SK-N-SH treated with all-trans-retinoic acid at 6 μM for 48 hours (cell line): ENCODE results near the gene TRAF1.

Source experiments
- ATAC-seq: fragments of 200-7000 bp; cut with Tn5 transposase; 3 replicates; pipeline ENCODE4 v1.9.1; 2020; ENCODE audit warnings: mild to moderate bottlenecking, moderate library complexity
- ARNTL ChIP-seq: fragments of 450-650 bp; formaldehyde crosslinking; IDR thresholded peaks from 2 replicates; pipeline ENCODE4 v1.5.0; 2020; ENCODE audit warnings: low read depth, mild to moderate bottlenecking, moderate library complexity, borderline replicate concordance
- BACH2 ChIP-seq: fragments of 250-450 bp; sonication (Bioruptor Pico); IDR thresholded peaks from 2 replicates; pipeline ENCODE4 v1.9.0; 2021; ENCODE audit warnings: mild to moderate bottlenecking, borderline replicate concordance
- CSDC2 ChIP-seq: fragments of 250-450 bp; sonication (Bioruptor Pico); IDR thresholded peaks from 2 replicates; pipeline ENCODE4 v1.5.0; 2020; ENCODE audit warnings: mild to moderate bottlenecking, moderate library complexity
- ESRRG ChIP-seq: fragments of 250-450 bp; sonication (Bioruptor Pico); IDR thresholded peaks from 2 replicates; pipeline ENCODE4 v1.6.1; 2021; ENCODE audit warnings: mild to moderate bottlenecking
- GLIS3 ChIP-seq: fragments of 250-450 bp; sonication (Bioruptor Pico); IDR thresholded peaks from 2 replicates; pipeline ENCODE4 v1.5.0; 2020; ENCODE audit warnings: mild to moderate bottlenecking, moderate library complexity
- ISL1 ChIP-seq: fragments of 250-450 bp; sonication (Bioruptor Pico); IDR thresholded peaks from 2 replicates; pipeline ENCODE4 v2.1.2; 2022; ENCODE audit warnings: mild to moderate bottlenecking, moderate library complexity
- OSR1 ChIP-seq: fragments of 250-450 bp; sonication (Bioruptor Pico); IDR thresholded peaks from 2 replicates; pipeline ENCODE4 v1.8.0; 2022; ENCODE audit warnings: moderate library complexity, mild to moderate bottlenecking, inconsistent platforms
- PATZ1 ChIP-seq: fragments of 250-450 bp; sonication (Bioruptor Pico); IDR thresholded peaks from 2 replicates; pipeline ENCODE4 v1.8.0; 2020; ENCODE audit warnings: mild to moderate bottlenecking, moderate library complexity, borderline replicate concordance
- RARB ChIP-seq: fragments of 250-450 bp; sonication (Bioruptor Pico); IDR thresholded peaks from 2 replicates; pipeline ENCODE4 v1.8.0; 2021; ENCODE audit warnings: mild to moderate bottlenecking, moderate library complexity
- SNAI2 ChIP-seq: fragments of 250-450 bp; sonication (Bioruptor Pico); IDR thresholded peaks from 2 replicates; pipeline ENCODE4 v1.5.0; 2020; ENCODE audit warnings: mild to moderate bottlenecking, moderate library complexity
- TOX ChIP-seq: fragments of 250-450 bp; sonication (Bioruptor Pico); IDR thresholded peaks from 2 replicates; pipeline ENCODE4 v1.8.0; 2021; ENCODE audit warnings: mild to moderate bottlenecking, moderate library complexity, borderline replicate concordance
- TSHZ2 ChIP-seq: fragments of 250-450 bp; sonication (Bioruptor Pico); IDR thresholded peaks from 2 replicates; pipeline ENCODE4 v1.5.0; 2020; ENCODE audit warnings: mild to moderate bottlenecking, moderate library complexity
- ZC3H10 ChIP-seq: fragments of 250-450 bp; sonication (Bioruptor Pico); IDR thresholded peaks from 2 replicates; pipeline ENCODE4 v1.5.1; 2021; ENCODE audit warnings: mild to moderate bottlenecking, moderate library complexity
- ZFP3 ChIP-seq: fragments of 250-450 bp; sonication (Bioruptor Pico); IDR thresholded peaks from 2 replicates; pipeline ENCODE4 v1.5.0; 2020; ENCODE audit warnings: mild to moderate bottlenecking, moderate library complexity
- ZFP30 ChIP-seq: fragments of 450-650 bp; formaldehyde crosslinking; IDR thresholded peaks from 2 replicates; pipeline ENCODE4 v1.5.0; 2022; ENCODE audit warnings: mild to moderate bottlenecking, moderate library complexity
- ZNF565 ChIP-seq: fragments of 450-650 bp; formaldehyde crosslinking; conservative IDR thresholded peaks from 2 replicates; pipeline ENCODE4 v1.5.0; 2020; ENCODE audit warnings: low read depth, mild to moderate bottlenecking, moderate library complexity
- ZNF70 ChIP-seq: fragments of 450-650 bp; formaldehyde crosslinking; IDR thresholded peaks from 2 replicates; pipeline ENCODE4 v1.5.0; 2020; ENCODE audit warnings: mild to moderate bottlenecking, moderate library complexity
- ZNF8 ChIP-seq: fragments of 450-650 bp; formaldehyde crosslinking; IDR thresholded peaks from 2 replicates; pipeline ENCODE4 v1.5.0; 2020; ENCODE audit warnings: mild to moderate bottlenecking, moderate library complexity
- TF ChIP-seq, protein P1 (sequence below): fragments of 250-450 bp; sonication (Bioruptor Pico); IDR thresholded peaks from 2 replicates; pipeline ENCODE4 v1.5.1; 2020; ENCODE audit warnings: low read depth, mild to moderate bottlenecking, moderate library complexity
- TF ChIP-seq, protein P2 (sequence below): fragments of 250-450 bp; sonication (Bioruptor Pico); IDR thresholded peaks from 2 replicates; pipeline ENCODE4 v1.5.1; 2021; ENCODE audit warnings: mild to moderate bottlenecking, moderate library complexity

The TRAF1 gene

GRCh38 chr9:120869726-120870125, 56.9 kb downstream of the TRAF1 start (continued):
- TF ChIP-seq ZNF8 (CRISPR knock-in tag) (no peak), ZFP3 (CRISPR knock-in tag) (no peak)

GRCh38 chr9:120869360-120869687, 57.3 kb downstream of the TRAF1 start:
- TF ChIP-seq, protein P1, sequence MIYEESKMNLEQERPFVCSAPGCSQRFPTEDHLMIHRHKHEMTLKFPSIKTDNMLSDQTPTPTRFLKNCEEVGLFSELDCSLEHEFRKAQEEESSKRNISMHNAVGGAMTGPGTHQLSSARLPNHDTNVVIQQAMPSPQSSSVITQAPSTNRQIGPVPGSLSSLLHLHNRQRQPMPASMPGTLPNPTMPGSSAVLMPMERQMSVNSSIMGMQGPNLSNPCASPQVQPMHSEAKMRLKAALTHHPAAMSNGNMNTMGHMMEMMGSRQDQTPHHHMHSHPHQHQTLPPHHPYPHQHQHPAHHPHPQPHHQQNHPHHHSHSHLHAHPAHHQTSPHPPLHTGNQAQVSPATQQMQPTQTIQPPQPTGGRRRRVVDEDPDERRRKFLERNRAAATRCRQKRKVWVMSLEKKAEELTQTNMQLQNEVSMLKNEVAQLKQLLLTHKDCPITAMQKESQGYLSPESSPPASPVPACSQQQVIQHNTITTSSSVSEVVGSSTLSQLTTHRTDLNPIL (CRISPR knock-in tag), result no peak
- no peak for TF ChIP-seq GLIS3 (CRISPR knock-in tag)
- no peak for TF ChIP-seq RARB (CRISPR knock-in tag)
- TF ChIP-seq TSHZ2 (CRISPR knock-in tag), result no peak
- TF ChIP-seq ZFP3 (CRISPR knock-in tag), result no peak
- no peak for ATAC-seq

DNA sequence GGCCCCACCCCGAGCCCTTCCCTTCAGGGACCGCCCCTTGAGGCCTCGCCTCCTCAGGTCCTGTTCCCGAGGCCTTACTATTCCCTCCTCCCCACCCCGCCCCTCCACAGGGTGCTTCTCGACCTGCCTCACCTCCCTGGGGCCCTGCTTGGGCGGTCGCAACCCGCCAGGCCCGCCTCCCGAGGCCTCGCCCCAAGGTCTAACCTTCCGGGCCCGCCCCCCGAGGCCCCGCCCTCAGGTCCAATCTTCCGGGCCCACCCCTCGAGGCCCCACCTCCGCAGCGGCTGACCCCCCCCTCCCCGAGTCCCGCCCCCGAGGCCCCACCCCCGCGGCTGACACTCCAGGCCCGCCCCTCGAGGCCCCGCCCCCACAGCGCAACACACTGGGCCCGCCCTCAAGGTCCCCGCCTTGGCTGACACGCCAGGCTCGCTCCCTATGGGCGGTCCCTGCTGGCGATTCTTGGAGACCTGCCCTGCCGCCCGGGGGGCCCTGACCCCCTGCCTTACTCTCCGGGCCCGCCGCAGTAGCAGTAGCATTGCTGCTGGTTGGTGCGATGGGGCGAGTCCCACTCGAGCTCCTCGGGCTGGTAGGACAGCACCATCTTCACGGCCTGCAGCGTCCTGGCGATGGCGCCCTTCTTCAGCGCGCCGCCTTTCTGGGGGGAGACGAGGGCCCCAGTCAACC, 57.8 kb downstream of the TRAF1 start:
- ATAC-seq, result peak; percentile 56
- TF ChIP-seq ZFP3 (CRISPR knock-in tag), result no peak
- TF ChIP-seq ARNTL (CRISPR knock-in tag), result no peak
- TF ChIP-seq CSDC2 (CRISPR knock-in tag), result no peak
- no peak for TF ChIP-seq GLIS3 (CRISPR knock-in tag)
- no peak for TF ChIP-seq ZNF8 (CRISPR knock-in tag)
- TF ChIP-seq, protein P2, sequence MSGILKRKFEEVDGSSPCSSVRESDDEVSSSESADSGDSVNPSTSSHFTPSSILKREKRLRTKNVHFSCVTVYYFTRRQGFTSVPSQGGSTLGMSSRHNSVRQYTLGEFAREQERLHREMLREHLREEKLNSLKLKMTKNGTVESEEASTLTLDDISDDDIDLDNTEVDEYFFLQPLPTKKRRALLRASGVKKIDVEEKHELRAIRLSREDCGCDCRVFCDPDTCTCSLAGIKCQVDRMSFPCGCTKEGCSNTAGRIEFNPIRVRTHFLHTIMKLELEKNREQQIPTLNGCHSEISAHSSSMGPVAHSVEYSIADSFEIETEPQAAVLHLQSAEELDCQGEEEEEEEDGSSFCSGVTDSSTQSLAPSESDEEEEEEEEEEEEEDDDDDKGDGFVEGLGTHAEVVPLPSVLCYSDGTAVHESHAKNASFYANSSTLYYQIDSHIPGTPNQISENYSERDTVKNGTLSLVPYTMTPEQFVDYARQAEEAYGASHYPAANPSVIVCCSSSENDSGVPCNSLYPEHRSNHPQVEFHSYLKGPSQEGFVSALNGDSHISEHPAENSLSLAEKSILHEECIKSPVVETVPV, result no peak
- no peak for TF ChIP-seq TOX (CRISPR knock-in tag)
- no peak for TF ChIP-seq ZNF565 (CRISPR knock-in tag)
- TF ChIP-seq ZFP30 (CRISPR knock-in tag), result no peak
- TF ChIP-seq BACH2, result no peak
- no peak for TF ChIP-seq SNAI2 (CRISPR knock-in tag)
- no peak for TF ChIP-seq OSR1

GRCh38 chr9:120868339-120868675, 58.3 kb downstream of the TRAF1 start:
- TF ChIP-seq TOX (CRISPR knock-in tag) (no peak), CSDC2 (CRISPR knock-in tag) (no peak), ZNF70 (CRISPR knock-in tag) (no peak), ESRRG (CRISPR knock-in tag) (no peak), GLIS3 (CRISPR knock-in tag) (no peak), ZFP30 (CRISPR knock-in tag) (no peak), PATZ1 (CRISPR knock-in tag) (no peak), ISL1 (CRISPR knock-in tag) (no peak), ZC3H10 (CRISPR knock-in tag) (no peak), ZNF8 (CRISPR knock-in tag) (no peak)
- ATAC-seq, result no peak
